HG03064 (cell line): Measurements from ENCODE around the gene ZBTB32.

Experiments
- ATAC-seq: cut with Tn5 transposase; IDR thresholded peaks from one replicate; pipeline ENCODE4 v1.9.1; 2021; ENCODE audit warnings: low read depth; ENCODE audit not compliant: unreplicated experiment

The ZBTB32 gene

GRCh38 chr19:35748106-35749020 is 44.0 kb downstream of the ZBTB32 start, which contains the start of gene LIN37:
Gene LIN37 (plus strand): TSS chr19:35748576. CDS start chr19:35748725, 149 bp downstream.
- peak; percentile 52 for ATAC-seq

GRCh38 chr19:35750167-35750566 is 45.8 kb downstream of the ZBTB32 start:
- ATAC-seq = no peak

- no peak for ATAC-seq
Measured at GRCh38 chr19:35751839-35752745, 47.7 kb downstream of the ZBTB32 start.

GRCh38 chr19:35752746-35753350 is 48.5 kb downstream of the ZBTB32 start:
- ATAC-seq = no peak

- ATAC-seq = no peak
Measured at GRCh38 chr19:35753634-35754369, 49.4 kb downstream of the ZBTB32 start.

- ATAC-seq = no peak
Measured at GRCh38 chr19:35754370-35755130, 50.2 kb downstream of the ZBTB32 start.

- no peak for ATAC-seq
Measured at GRCh38 chr19:35755131-35755549, 50.8 kb downstream of the ZBTB32 start.

GRCh38 chr19:35755550-35756376 is 51.4 kb downstream of the ZBTB32 start:
- ATAC-seq = no peak

- no peak for ATAC-seq
Measured at GRCh38 chr19:35756377-35757230, 52.2 kb downstream of the ZBTB32 start, which contains the start of gene HSPB6. Gene HSPB6 (minus strand): TSS chr19:35757029. CDS start chr19:35757008, 21 bp downstream.

GRCh38 chr19:35757231-35757748 is 52.9 kb downstream of the ZBTB32 start:
- no peak for ATAC-seq

- ATAC-seq = peak; percentile 81
Measured at GRCh38 chr19:35757749-35758608, 53.6 kb downstream of the ZBTB32 start, which contains the start of gene PROSER3. Gene PROSER3 (plus strand): TSS chr19:35758176. CDS start chr19:35758216, 40 bp downstream.

- ATAC-seq = no peak
Measured at GRCh38 chr19:35759697-35760096, 55.3 kb downstream of the ZBTB32 start.

- no peak for ATAC-seq
Measured at GRCh38 chr19:35760711-35761349, 56.5 kb downstream of the ZBTB32 start.

GRCh38 chr19:35764432-35765315 is 60.3 kb downstream of the ZBTB32 start:
- ATAC-seq = no peak
